CD14-positive monocyte (primary cell): ENCODE measurements around the gene LBR. TPM values are rescaled to one million over a fixed set of nuclear protein-coding genes. Genes with fewer than 3 reads are reported as not detected.

Experiments used
- DNase-seq, 3 donors: peaks; one replicate each; pipeline ENCODE4 v3.0.0-alpha.2; 2011 to 2022
- H2AFZ ChIP-seq: 2 replicates; pipeline ENCODE4 v1.6.0; 2012; ENCODE audit warnings: mild to moderate bottlenecking, low read depth, low read length, inconsistent platforms; ENCODE audit not compliant: insufficient read depth, poor library complexity, severe bottlenecking
- H3K27ac ChIP-seq, 2 donors: 1 replicate in 1 of 2; 2 replicates in 1 of 2; pipeline ENCODE4 v1.5.1; 2012 to 2013; ENCODE audit warnings: low read length in 2 of 2, control low read depth in 1 of 2, inconsistent platforms in 1 of 2, low read depth in 1 of 2, mild to moderate bottlenecking in 1 of 2
- H3K27me3 ChIP-seq, 2 donors: one replicate each; pipeline versions ENCODE4 v1.6.0 to v1.6.1; 2011 to 2013; ENCODE audit warnings: low read length in 2 of 2; ENCODE audit not compliant: control insufficient read depth in 2 of 2, insufficient read depth in 2 of 2
- H3K36me3 ChIP-seq, 2 donors: replicated peaks in 1 of 2; 1 replicate in 1 of 2; 2 replicates in 1 of 2; pipeline versions ENCODE4 v1.5.1 to v1.6.1; 2012 to 2013; ENCODE audit warnings: low read length in 2 of 2, control low read depth in 1 of 2, inconsistent platforms in 1 of 2, mild to moderate bottlenecking in 1 of 2; ENCODE audit not compliant: insufficient read depth in 2 of 2, control insufficient read depth in 1 of 2
- H3K4me1 ChIP-seq, 2 donors: 1 replicate in 1 of 2; 2 replicates in 1 of 2; pipeline versions ENCODE4 v1.5.1 to v1.6.1; 2012 to 2013; ENCODE audit warnings: low read length in 2 of 2, control low read depth in 1 of 2, inconsistent platforms in 1 of 2, mild to moderate bottlenecking in 1 of 2, moderate library complexity in 1 of 2; ENCODE audit not compliant: insufficient read depth in 2 of 2, control insufficient read depth in 1 of 2
- H3K4me2 ChIP-seq: replicated peaks from 2 replicates; pipeline ENCODE3; 2012; ENCODE audit warnings: low read length, moderate library complexity, mild to moderate bottlenecking; ENCODE audit not compliant: poor library complexity, severe bottlenecking; ENCODE audit errors: extremely low read depth
- H3K4me3 ChIP-seq, 3 experiments: fragments of 200-600 bp in 1 of 3; sonication (generic) in 1 of 3; replicated peaks in 1 of 3; 1 replicate in 2 of 3; 2 replicates in 1 of 3; pipeline ENCODE4 v1.5.1; 2011 to 2013; ENCODE audit warnings: low read length in 3 of 3, mild to moderate bottlenecking in 3 of 3, control low read depth in 2 of 3, low read depth in 2 of 3, inconsistent platforms in 1 of 3, moderate library complexity in 1 of 3
- H3K79me2 ChIP-seq: 2 replicates; pipeline ENCODE4 v1.6.0; 2012; ENCODE audit warnings: mild to moderate bottlenecking, control low read depth, inconsistent platforms, low read length, moderate library complexity; ENCODE audit not compliant: insufficient read depth
- H3K9ac ChIP-seq: 2 replicates; pipeline ENCODE4 v1.6.0; 2017; ENCODE audit warnings: low read length, mild to moderate bottlenecking; ENCODE audit not compliant: insufficient read depth, poor library complexity, severe bottlenecking
- H3K9me3 ChIP-seq, 2 donors: replicated peaks in 1 of 2; 1 replicate in 1 of 2; 2 replicates in 1 of 2; pipeline versions ENCODE4 v1.5.1 to v1.6.1; 2012 to 2013; ENCODE audit warnings: low read length in 2 of 2, control low read depth in 1 of 2; ENCODE audit not compliant: control insufficient read depth in 1 of 2, insufficient read depth in 1 of 2
- H4K20me1 ChIP-seq: 2 replicates; pipeline ENCODE4 v1.6.0; 2012; ENCODE audit warnings: mild to moderate bottlenecking, low read length, control low read depth, moderate library complexity; ENCODE audit not compliant: insufficient read depth
- H3K27ac Mint-ChIP-seq, 7 donors: one replicate each; pipeline ENCODE4 v1.8.0; 2020; ENCODE audit warnings: mild to moderate bottlenecking in 7 of 7, mixed read lengths in 7 of 7, moderate library complexity in 6 of 7, inconsistent platforms in 2 of 7
- H3K27me3 Mint-ChIP-seq, 3 donors: one replicate each; pipeline ENCODE4 v1.8.0; 2021 to 2022; ENCODE audit warnings: low read depth in 3 of 3, mild to moderate bottlenecking in 3 of 3, mixed read lengths in 3 of 3, moderate library complexity in 3 of 3, inconsistent platforms in 1 of 3
- H3K36me3 Mint-ChIP-seq, 2 donors: one replicate each; pipeline ENCODE4 v1.8.0; 2020; ENCODE audit warnings: mixed read lengths in 2 of 2, inconsistent platforms in 1 of 2, mild to moderate bottlenecking in 1 of 2
- H3K4me1 Mint-ChIP-seq: one replicate; pipeline ENCODE4 v1.8.0; 2020; ENCODE audit warnings: mild to moderate bottlenecking, mixed read lengths
- H3K4me3 Mint-ChIP-seq, 2 donors: one replicate each; pipeline ENCODE4 v1.8.0; 2020; ENCODE audit warnings: mild to moderate bottlenecking in 2 of 2, mixed read lengths in 2 of 2, moderate library complexity in 1 of 2
- H3K9me3 Mint-ChIP-seq, 7 donors: one replicate each; pipeline ENCODE4 v1.8.0; 2020 to 2022; ENCODE audit warnings: mixed read lengths in 7 of 7, mild to moderate bottlenecking in 6 of 7, moderate library complexity in 6 of 7, inconsistent platforms in 2 of 7
- CTCF ChIP-seq: fragments of 200-600 bp; IDR thresholded peaks from one replicate; pipeline ENCODE4 v1.8.0; 2022; ENCODE audit warnings: antibody characterized with exemption, mild to moderate bottlenecking
- WGBS: methylation state at CpG from one replicate; pipeline ENCODE4 v1.1.5; 2013; ENCODE audit warnings: missing lambda C conversion rate; ENCODE audit not compliant: insufficient coverage; 5-methylcytosine and 5-hydroxymethylcytosine counted together
- intact Hi-C, 2 donors: fragments of 100-400 bp; cut with micrococcal nuclease; formaldehyde crosslinking; loops; one replicate each; pipeline versions ENCODE4 v1.15.0 to v1.15.1; 2023
- polyA plus RNA-seq, 3 donors: library from polyadenylated mRNA; depleted of rRNA in 1 of 3; unstranded in 2 of 3; stranded (reverse) in 1 of 3; fragments of 300-500 nt in 2 of 3; fragments of >200 nt in 1 of 3; fragmentation: Illumina TruSeq in 2 of 3; gene quantifications; 1 replicate in 2 of 3; 2 replicates in 1 of 3; pipeline ENCODE4 v1.2.3, GENCODE V29; 2012 to 2021

The LBR gene
- polyA plus RNA-seq, 3 donors = 31.8 to 125 (median 100) TPM

GRCh38 chr1:225448146-225448805 is 20.4 kb upstream of the LBR start:
- Histone ChIP-seq H3K9me3 (no peaks in the 10 kb centered on the region), H3K36me3 (no peaks in the 10 kb centered on the region), H3K27me3 (no peaks in the 10 kb centered on the region), H4K20me1 (no peaks in the 10 kb centered on the region), H3K79me2 (peaks cover 4% of the 10 kb centered on the region), H3K4me3 (no peak overlapping the region), H3K9ac (no peak overlapping the region), H3K27ac (no peak overlapping the region), H2AFZ (no peak overlapping the region), H3K4me1 (peaks cover 67 to 74% of the 10 kb centered on the region in 2 donors), H3K4me2 (no peak overlapping the region)
- WGBS = 100% methylated on average over 4 of the region's 9 CpGs
- intact Hi-C loops = no loop called here
- DNase-seq = no peak
- no peak for TF ChIP-seq CTCF
- no peak overlapping the region for H3K4me3 Mint-ChIP-seq
- H3K27me3 Mint-ChIP-seq = peaks cover 0 to 6% (median 3%) of the 10 kb centered on the region in 3 donors
- no peaks in the 10 kb centered on the region for H3K36me3 Mint-ChIP-seq
- peaks cover 0 to 4% (median 2%) of the 10 kb centered on the region in 7 donors for H3K9me3 Mint-ChIP-seq
- peak overlapping the region in 1 of 7 donors; percentile 35 for H3K27ac Mint-ChIP-seq
- H3K4me1 Mint-ChIP-seq = peaks cover 71% of the 10 kb centered on the region

GRCh38 chr1:225447650-225448089 is 19.8 kb upstream of the LBR start:
- Mint-ChIP-seq H3K4me3 (no peak overlapping the region), H3K27ac (peak overlapping the region in 1 of 7 donors; percentile 43)

More at GRCh38 chr1:225447650-225448089, 19.8 kb upstream of the LBR start:
- Histone ChIP-seq H3K36me3 (no peaks in the 10 kb centered on the region), H3K4me2 (peak overlapping the region; percentile 19), H3K27me3 (no peaks in the 10 kb centered on the region), H3K9ac (no peak overlapping the region), H3K4me3 (no peak overlapping the region), H3K27ac (no peak overlapping the region), H3K9me3 (no peaks in the 10 kb centered on the region), H4K20me1 (no peaks in the 10 kb centered on the region), H3K4me1 (peaks cover 71 to 80% of the 10 kb centered on the region in 2 donors), H3K79me2 (peaks cover 4% of the 10 kb centered on the region), H2AFZ (no peak overlapping the region)
- Mint-ChIP-seq H3K36me3 (no peaks in the 10 kb centered on the region), H3K4me1 (peaks cover 77% of the 10 kb centered on the region), H3K27me3 (peaks cover 0 to 6% (median under 1%) of the 10 kb centered on the region in 3 donors), H3K9me3 (peaks cover 0 to 4% (median 2%) of the 10 kb centered on the region in 7 donors)
- DNase-seq = no peak
- WGBS = 54% methylated on average over 3 of the region's 8 CpGs
- no peak for TF ChIP-seq CTCF
- intact Hi-C loops = no loop called here
